ENCODE results near the gene MED12L. TPM values are rescaled to one million over a fixed set of nuclear protein-coding genes. Genes with fewer than 3 reads are reported as not detected.
A peak's percentile ranks its signal among the peaks of the same experiment; 100 is the strongest.

The MED12L gene
- total and polyA plus RNA-seq, 10 of the 15 experiments (the other 5 are each of a cell fraction or from before 2014, with no cell fraction given) = 0.01 to 0.06 (median 0.03) TPM; not detected in 2

- ChIA-PET CTCF (no interaction called here), RAD21 (ENCODE audit: unreplicated experiment) (no interaction called here), SMC1A (ENCODE audit: uncharacterized antibody, unreplicated experiment) (no interaction called here), POLR2A (no interaction called here)
- BruUV-seq (replicated peaks) = no TSS peak
- Histone ChIP-seq H3K27ac (ENCODE audit: control insufficient read depth, insufficient read depth) (no peak overlapping the region), H2AFZ (ENCODE audit: control insufficient read depth, low read depth, low read length) (peak overlapping the region; percentile 77), H3K36me3 (ENCODE audit: control insufficient read depth in 2 of 2, insufficient read depth in 2 of 2, low read length in 1 of 2) (no peaks in the 10 kb centered on the region), H3K4me1 (ENCODE audit: control insufficient read depth, insufficient read depth, low read length) (no peaks in the 10 kb centered on the region), H4K20me1 (ENCODE audit: control insufficient read depth, insufficient read depth) (no peaks in the 10 kb centered on the region), H3K27me3 (replicated peaks in 1 of 2; ENCODE audit: control insufficient read depth in 2 of 2, insufficient read depth in 2 of 2, low read length in 1 of 2) (peaks cover 9 to 17% of the 10 kb centered on the region in 2 experiments), H3K79me2 (ENCODE audit: control insufficient read depth, insufficient read depth, low read length) (no peaks in the 10 kb centered on the region), H3K9ac (ENCODE audit: control insufficient read depth, insufficient read depth, low read length) (no peak overlapping the region; the same call in 1 of the 2 replicates), H3K4me3 (peak overlapping the region; percentile 46; the same call in 1 of the 2 replicates), H3K9me3 (replicated peaks; ENCODE audit: control insufficient read depth, insufficient read depth, low read length) (no peaks in the 10 kb centered on the region), H3K4me2 (ENCODE audit: control insufficient read depth, insufficient read depth) (peak overlapping the region; percentile 96)
- ATAC-seq (peak; percentile 56), FAIRE-seq (no peak), DNase-seq (ENCODE audit: low read depth, low spot score) (no peak)
- in situ Hi-C loops (cut with MboI) (no loop called here), intact Hi-C loops (cut with micrococcal nuclease; ENCODE audit: unreplicated experiment) (no loop called here)
- TF ChIP-seq SRF (IDR thresholded peaks at IDR 0.05; ENCODE audit: low read depth in 2 of 2, low read length in 2 of 2) (no peak), BHLHE40 (IDR thresholded peaks at IDR 0.05; ENCODE audit: borderline replicate concordance in 1 of 2, low read depth in 2 of 2, low read length in 1 of 2) (no peak)
- WGBS (ENCODE audit: insufficient coverage, insufficient replicate concordance, low lambda C conversion rate, missing lambda C conversion rate) = 6% methylated on average over 40 of the region's 60 CpGs
Observed at GRCh38 chr3:151085889-151086483, 522 bp downstream of the MED12L start.

- Histone ChIP-seq H3K9ac (ENCODE audit: control insufficient read depth, insufficient read depth, low read length) (no peak overlapping the region), H3K9me3 (replicated peaks; ENCODE audit: control insufficient read depth, insufficient read depth, low read length) (no peaks in the 10 kb centered on the region), H3K79me2 (ENCODE audit: control insufficient read depth, insufficient read depth, low read length) (no peaks in the 10 kb centered on the region), H2AFZ (ENCODE audit: control insufficient read depth, low read depth, low read length) (peak overlapping the region; percentile 67), H3K36me3 (ENCODE audit: control insufficient read depth in 2 of 2, insufficient read depth in 2 of 2, low read length in 1 of 2) (no peaks in the 10 kb centered on the region), H3K27me3 (replicated peaks in 1 of 2; ENCODE audit: control insufficient read depth in 2 of 2, insufficient read depth in 2 of 2, low read length in 1 of 2) (peaks cover 9 to 17% of the 10 kb centered on the region in 2 experiments), H3K4me3 (peak overlapping the region; percentile 46; the same call in 1 of the 2 replicates), H3K4me1 (ENCODE audit: control insufficient read depth, insufficient read depth, low read length) (no peaks in the 10 kb centered on the region), H3K4me2 (ENCODE audit: control insufficient read depth, insufficient read depth) (peak overlapping the region; percentile 96), H4K20me1 (ENCODE audit: control insufficient read depth, insufficient read depth) (no peaks in the 10 kb centered on the region), H3K27ac (ENCODE audit: control insufficient read depth, insufficient read depth) (no peak overlapping the region)
- TF ChIP-seq ATF2 (IDR thresholded peaks at IDR 0.05; ENCODE audit: low read length) (no peak), IRF5 (IDR thresholded peaks at IDR 0.05; ENCODE audit: borderline replicate concordance) (no peak), ESRRA (IDR thresholded peaks at IDR 0.05; ENCODE audit: low read length) (no peak), ZSCAN29 (IDR thresholded peaks at IDR 0.05) (no peak), RAD51 (IDR thresholded peaks at IDR 0.05) (no peak), YY1 (IDR thresholded peaks at IDR 0.05; ENCODE audit: low read depth, low read length) (peak; percentile 85; the same call in 1 of the 2 replicates), SUZ12 (IDR thresholded peaks at IDR 0.05; ENCODE audit: unreplicated experiment) (peak; percentile 63)
- TF ChIP-seq, protein P1, sequence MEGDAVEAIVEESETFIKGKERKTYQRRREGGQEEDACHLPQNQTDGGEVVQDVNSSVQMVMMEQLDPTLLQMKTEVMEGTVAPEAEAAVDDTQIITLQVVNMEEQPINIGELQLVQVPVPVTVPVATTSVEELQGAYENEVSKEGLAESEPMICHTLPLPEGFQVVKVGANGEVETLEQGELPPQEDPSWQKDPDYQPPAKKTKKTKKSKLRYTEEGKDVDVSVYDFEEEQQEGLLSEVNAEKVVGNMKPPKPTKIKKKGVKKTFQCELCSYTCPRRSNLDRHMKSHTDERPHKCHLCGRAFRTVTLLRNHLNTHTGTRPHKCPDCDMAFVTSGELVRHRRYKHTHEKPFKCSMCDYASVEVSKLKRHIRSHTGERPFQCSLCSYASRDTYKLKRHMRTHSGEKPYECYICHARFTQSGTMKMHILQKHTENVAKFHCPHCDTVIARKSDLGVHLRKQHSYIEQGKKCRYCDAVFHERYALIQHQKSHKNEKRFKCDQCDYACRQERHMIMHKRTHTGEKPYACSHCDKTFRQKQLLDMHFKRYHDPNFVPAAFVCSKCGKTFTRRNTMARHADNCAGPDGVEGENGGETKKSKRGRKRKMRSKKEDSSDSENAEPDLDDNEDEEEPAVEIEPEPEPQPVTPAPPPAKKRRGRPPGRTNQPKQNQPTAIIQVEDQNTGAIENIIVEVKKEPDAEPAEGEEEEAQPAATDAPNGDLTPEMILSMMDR (IDR thresholded peaks at IDR 0.05 in 2 of 3, conservative IDR thresholded peaks at IDR 0.05 in 1 of 3; ENCODE audit: control insufficient read depth in 2 of 3, extremely low read depth in 1 of 3, insufficient read depth in 1 of 3, low read depth in 3 of 3, low read length in 3 of 3) = peak; percentile 25 to 38 (median 28); a peak in 3 of 6 replicates
- WGBS (ENCODE audit: insufficient coverage, insufficient replicate concordance, low lambda C conversion rate, missing lambda C conversion rate) = 5% methylated on average over 71 of the region's 81 CpGs
- in situ Hi-C loops (cut with MboI) (no loop called here), intact Hi-C loops (cut with micrococcal nuclease; ENCODE audit: unreplicated experiment) (no loop called here)
- no TSS peak for BruUV-seq (replicated peaks)
- ChIA-PET POLR2A (no interaction called here), CTCF (no interaction called here), SMC1A (ENCODE audit: uncharacterized antibody, unreplicated experiment) (no interaction called here), RAD21 (ENCODE audit: unreplicated experiment) (no interaction called here)
- DNase-seq (ENCODE audit: low read depth, low spot score) (no peak), FAIRE-seq (no peak), ATAC-seq (peak; percentile 80)
Observed at GRCh38 chr3:151086484-151087456, 1.3 kb downstream of the MED12L start.

All from GM12878 (cell line).